Measurements from ENCODE around the gene ZNRF1.

DNA sequence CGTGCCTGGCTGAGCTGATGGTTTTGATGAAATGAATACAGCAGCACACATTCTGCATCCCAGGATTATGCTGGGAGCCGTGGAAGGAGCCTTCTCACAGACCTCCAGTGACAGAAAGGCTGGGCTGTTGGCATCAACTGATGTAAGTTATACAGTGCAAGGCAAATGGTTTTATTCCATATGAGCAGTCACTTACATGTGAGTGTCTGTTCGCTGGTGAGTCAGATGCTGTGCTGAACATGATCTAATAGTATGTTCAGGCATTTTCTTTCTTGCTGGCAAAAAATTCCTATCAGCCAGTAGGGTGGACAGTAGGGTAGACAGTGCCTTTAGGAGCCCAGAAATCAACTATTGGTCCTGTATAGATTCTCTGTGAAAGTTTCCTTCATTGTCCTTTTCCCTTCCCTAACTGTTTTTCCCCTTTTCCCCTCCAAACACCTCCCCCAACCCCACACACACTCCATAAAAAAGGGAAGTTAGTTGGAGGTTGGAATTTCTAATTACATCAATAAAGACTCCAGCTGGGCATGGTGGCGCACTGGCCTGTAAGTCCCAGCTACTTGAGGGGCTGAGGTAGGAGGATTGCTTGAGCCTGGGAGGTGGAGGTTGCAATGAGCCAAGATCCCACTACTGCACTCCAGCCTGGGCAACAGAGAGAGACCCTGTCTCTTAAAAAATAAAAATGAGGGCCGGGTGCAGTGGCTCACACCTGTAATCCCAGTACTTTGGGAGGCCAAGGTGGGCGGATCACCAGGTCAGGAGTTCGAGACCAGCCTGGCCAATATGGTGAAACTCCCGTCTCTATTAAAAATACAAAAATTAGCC is 81.6 kb downstream of the ZNRF1 start:
- no peak for TF ChIP-seq ARNTL (CRISPR knock-in tag; IDR thresholded peaks at IDR 0.05; ENCODE audit: borderline replicate concordance, low read depth)
- TF ChIP-seq PPARA (CRISPR knock-in tag; IDR thresholded peaks at IDR 0.05; ENCODE audit: borderline replicate concordance), result no peak
- TF ChIP-seq, protein P1, sequence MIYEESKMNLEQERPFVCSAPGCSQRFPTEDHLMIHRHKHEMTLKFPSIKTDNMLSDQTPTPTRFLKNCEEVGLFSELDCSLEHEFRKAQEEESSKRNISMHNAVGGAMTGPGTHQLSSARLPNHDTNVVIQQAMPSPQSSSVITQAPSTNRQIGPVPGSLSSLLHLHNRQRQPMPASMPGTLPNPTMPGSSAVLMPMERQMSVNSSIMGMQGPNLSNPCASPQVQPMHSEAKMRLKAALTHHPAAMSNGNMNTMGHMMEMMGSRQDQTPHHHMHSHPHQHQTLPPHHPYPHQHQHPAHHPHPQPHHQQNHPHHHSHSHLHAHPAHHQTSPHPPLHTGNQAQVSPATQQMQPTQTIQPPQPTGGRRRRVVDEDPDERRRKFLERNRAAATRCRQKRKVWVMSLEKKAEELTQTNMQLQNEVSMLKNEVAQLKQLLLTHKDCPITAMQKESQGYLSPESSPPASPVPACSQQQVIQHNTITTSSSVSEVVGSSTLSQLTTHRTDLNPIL (CRISPR knock-in tag; IDR thresholded peaks at IDR 0.05; ENCODE audit: low read depth), result no peak
- no peak for TF ChIP-seq TCF4 (CRISPR knock-in tag; IDR thresholded peaks at IDR 0.05; ENCODE audit: borderline replicate concordance)

All from SK-N-SH treated with all-trans-retinoic acid at 6 μM for 48 hours (cell line).